ENCODE results near the gene ACR.
A peak's percentile ranks its signal among the peaks of the same experiment; 100 is the strongest.
"Not testable (repeated sequence)": the region's sequence is repeated elsewhere in the genome, so short reads cannot be mapped to it uniquely, and the experiment has no call there.

Gene ACR

GRCh38 chr22:50761829-50762228 lies 23.8 kb downstream of the ACR start:
- not testable (repeated sequence) for DNase-seq (ENCODE audit: low read depth in 1 of 2, low spot score in 1 of 2)

DNA sequence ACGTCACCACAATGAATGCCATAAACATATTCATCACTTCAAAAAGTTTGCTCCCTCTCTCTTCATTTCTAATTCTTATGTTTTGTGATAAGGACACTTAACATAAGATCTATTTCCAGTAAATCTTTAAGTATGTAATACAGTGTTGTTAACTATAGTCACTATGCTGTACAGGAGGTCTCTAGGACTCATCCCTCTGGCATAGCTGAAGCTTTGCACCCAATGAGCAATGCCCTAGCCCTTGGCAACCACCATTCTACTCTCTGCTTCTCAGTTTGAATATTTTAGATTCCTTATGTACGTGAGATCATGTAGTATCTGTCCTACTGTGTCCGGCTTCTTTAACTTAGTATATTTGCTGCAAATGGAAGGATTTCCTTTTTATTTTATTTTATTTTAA lies 26.3 kb downstream of the ACR start:
- not testable (repeated sequence) for DNase-seq (ENCODE audit: low read depth in 1 of 2, low spot score in 1 of 2)

GRCh38 chr22:50775132-50775531 lies 37.1 kb downstream of the ACR start:
- DNase-seq (ENCODE audit: low read depth in 1 of 2, low spot score in 1 of 2), result not testable (repeated sequence)

GRCh38 chr22:50777631-50778030 lies 39.6 kb downstream of the ACR start:
- DNase-seq (ENCODE audit: low read depth in 1 of 2, low spot score in 1 of 2), result not testable (repeated sequence)

- DNase-seq (ENCODE audit: low read depth in 1 of 2, low spot score in 1 of 2), result not testable (repeated sequence)
These were observed 42.2 kb downstream of the ACR start for GRCh38 chr22:50780244-50780643.

GRCh38 chr22:50782253-50782652 lies 44.2 kb downstream of the ACR start:
- not testable (repeated sequence) for DNase-seq (ENCODE audit: low read depth in 1 of 2, low spot score in 1 of 2)

- peak; percentile 85 to 87 for DNase-seq (ENCODE audit: low read depth in 1 of 2, low spot score in 1 of 2)
These were observed 45.3 kb downstream of the ACR start, which contains the start of gene RABL2B for GRCh38 chr22:50783033-50783879. Gene RABL2B (minus strand): TSS chr22:50783636. CDS start chr22:50782294, 1,342 bp downstream.

DNA sequence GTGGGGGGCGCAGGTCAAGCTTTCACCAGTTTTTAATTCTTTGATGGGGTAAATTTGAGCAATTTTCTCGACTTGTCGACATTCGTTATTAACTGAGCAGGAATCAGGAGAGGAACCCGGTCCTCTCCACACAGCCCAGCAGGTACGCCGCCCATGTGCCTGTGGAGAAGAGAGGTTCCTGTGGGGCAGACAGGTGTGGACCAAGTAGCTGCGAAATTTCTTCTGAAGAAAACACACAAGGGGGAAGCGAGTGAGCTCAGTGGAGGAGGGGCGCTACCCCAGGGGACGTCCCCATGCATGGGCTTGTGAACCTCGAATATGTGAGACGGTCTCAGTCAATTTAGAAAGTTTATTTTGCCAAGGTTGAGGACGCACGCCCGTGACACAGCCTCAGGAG lies 45.9 kb downstream of the ACR start:
- DNase-seq (ENCODE audit: low read depth in 1 of 2, low spot score in 1 of 2), result not testable (repeated sequence)

DNA sequence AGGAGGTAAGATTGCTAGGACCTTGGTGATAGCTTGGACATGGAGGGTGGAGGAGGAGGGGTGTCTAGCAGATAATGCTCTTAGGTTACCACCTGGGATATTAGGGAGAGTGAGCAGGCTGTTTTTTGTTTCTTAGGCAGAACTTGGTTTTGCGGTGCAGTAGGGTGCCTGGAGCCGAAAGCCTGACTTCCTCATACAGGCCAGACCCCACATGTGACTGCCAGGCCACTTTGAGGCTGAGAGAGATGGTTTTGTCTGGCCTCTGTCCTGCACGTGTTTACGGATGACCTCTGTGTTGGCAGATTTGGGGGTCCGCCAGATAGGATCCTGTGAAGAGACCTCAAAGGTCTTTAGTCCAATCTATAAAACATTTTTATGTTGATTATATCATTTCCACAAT lies 47.3 kb downstream of the ACR start:
- DNase-seq (ENCODE audit: low read depth in 1 of 2, low spot score in 1 of 2), result not testable (repeated sequence)

DNA sequence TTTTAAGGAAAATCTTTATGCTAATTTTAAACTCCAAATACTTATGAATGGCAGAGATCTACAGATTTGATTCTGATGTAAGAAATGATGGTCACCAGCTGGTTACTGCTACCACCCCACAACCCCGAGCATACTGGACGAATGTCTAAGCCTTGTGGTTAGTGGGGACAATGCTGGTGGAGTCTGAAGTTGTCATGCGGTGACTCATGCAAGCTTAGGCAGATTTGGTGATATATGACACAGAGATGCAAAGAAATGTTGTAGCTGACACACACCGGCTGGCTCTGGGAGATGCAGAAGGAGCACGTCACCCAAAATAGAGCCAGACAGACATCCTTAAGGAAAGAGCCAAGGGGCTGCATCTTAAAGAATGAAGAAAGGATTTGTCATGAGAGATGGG lies 48.9 kb downstream of the ACR start:
- not testable (repeated sequence) for DNase-seq (ENCODE audit: low read depth in 1 of 2, low spot score in 1 of 2)
